ENCODE results near the gene CYP2R1.

DNA sequence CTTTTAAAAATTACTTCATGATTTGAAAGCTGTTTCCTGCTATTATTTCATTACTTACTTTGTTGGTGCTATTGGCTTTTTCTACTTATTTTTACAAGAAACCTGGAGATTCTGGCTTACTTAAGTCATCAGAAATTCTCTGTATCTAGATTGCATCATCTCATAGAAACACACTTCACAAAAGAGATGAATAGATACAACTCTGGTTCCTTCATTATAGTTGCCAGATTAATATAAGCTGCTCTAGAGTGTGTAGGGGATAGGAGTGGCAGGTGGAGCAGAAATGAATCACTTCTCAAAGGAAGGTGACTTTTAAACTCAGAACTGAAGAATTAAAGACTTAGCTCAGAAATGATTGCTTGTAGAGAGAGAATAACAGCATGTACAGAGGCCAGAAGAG lies 20.0 kb downstream of the CYP2R1 start:
- TF ChIP-seq, protein P1, sequence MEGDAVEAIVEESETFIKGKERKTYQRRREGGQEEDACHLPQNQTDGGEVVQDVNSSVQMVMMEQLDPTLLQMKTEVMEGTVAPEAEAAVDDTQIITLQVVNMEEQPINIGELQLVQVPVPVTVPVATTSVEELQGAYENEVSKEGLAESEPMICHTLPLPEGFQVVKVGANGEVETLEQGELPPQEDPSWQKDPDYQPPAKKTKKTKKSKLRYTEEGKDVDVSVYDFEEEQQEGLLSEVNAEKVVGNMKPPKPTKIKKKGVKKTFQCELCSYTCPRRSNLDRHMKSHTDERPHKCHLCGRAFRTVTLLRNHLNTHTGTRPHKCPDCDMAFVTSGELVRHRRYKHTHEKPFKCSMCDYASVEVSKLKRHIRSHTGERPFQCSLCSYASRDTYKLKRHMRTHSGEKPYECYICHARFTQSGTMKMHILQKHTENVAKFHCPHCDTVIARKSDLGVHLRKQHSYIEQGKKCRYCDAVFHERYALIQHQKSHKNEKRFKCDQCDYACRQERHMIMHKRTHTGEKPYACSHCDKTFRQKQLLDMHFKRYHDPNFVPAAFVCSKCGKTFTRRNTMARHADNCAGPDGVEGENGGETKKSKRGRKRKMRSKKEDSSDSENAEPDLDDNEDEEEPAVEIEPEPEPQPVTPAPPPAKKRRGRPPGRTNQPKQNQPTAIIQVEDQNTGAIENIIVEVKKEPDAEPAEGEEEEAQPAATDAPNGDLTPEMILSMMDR (IDR thresholded peaks at IDR 0.05): no peak
- no peak for TF ChIP-seq POLR2A (IDR thresholded peaks at IDR 0.05)
